H1 (cell line): ENCODE measurements around the gene SCCPDH. TPM values are rescaled to one million over a fixed set of nuclear protein-coding genes. Genes with fewer than 3 reads are reported as not detected.

Experiments
- CTCF ChIA-PET: fragments of 300-600 bp; sonication (Branson Sonifier 250); formaldehyde crosslinking; loops from one replicate; lab custom pipeline; 2021; ENCODE audit not compliant: partially characterized antibody; lab: Charles Lee
- POLR2A ChIA-PET: fragments of 300-600 bp; sonication (Branson Sonifier 250); formaldehyde crosslinking; loops from one replicate; lab custom pipeline; 2021; ENCODE audit warnings: inconsistent platforms; ENCODE audit not compliant: partially characterized antibody; lab: Charles Lee
- DNase-seq, 2 experiments: peaks; one replicate each; pipeline versions ENCODE4 v3.0.0 to v3.0.0-alpha.2; 2010 to 2022; ENCODE audit warnings: low spot score in 2 of 2, low read depth in 1 of 2, mixed read lengths in 1 of 2
- FAIRE-seq: peaks from 2 replicates; lab custom pipeline; 2011; peaks lifted over from hg19 to GRCh38; lab: Jason Lieb, UNC
- H2AFZ ChIP-seq: 2 replicates; pipeline ENCODE4 v1.8.1; 2012; ENCODE audit warnings: low read length, inconsistent platforms
- H2AK5ac ChIP-seq: 2 replicates; pipeline ENCODE4 v1.6.1; 2013; ENCODE audit warnings: low read depth, low read length
- H2BK120ac ChIP-seq: replicated peaks from 2 replicates; pipeline ENCODE3; 2013; ENCODE audit warnings: low read depth, low read length, inconsistent platforms
- H2BK12ac ChIP-seq: 2 replicates; pipeline ENCODE4 v1.6.1; 2013; ENCODE audit warnings: low read depth, low read length
- H2BK15ac ChIP-seq: 2 replicates; pipeline ENCODE4 v1.6.1; 2013; ENCODE audit warnings: low read length
- H2BK20ac ChIP-seq: 2 replicates; pipeline ENCODE4 v1.6.1; 2013; ENCODE audit warnings: low read length
- H2BK5ac ChIP-seq: 2 replicates; pipeline ENCODE4 v1.6.1; 2013; ENCODE audit warnings: low read depth, low read length
- H3K14ac ChIP-seq: 2 replicates; pipeline ENCODE4 v1.6.1; 2013; ENCODE audit warnings: inconsistent platforms; ENCODE audit not compliant: insufficient read length
- H3K18ac ChIP-seq: 2 replicates; pipeline ENCODE4 v1.6.1; 2013; ENCODE audit warnings: low read length; ENCODE audit errors: extremely low read depth
- H3K23ac ChIP-seq: 2 replicates; pipeline ENCODE4 v1.6.1; 2013; ENCODE audit warnings: inconsistent platforms; ENCODE audit not compliant: insufficient read length
- H3K23me2 ChIP-seq: 2 replicates; pipeline ENCODE4 v1.6.1; 2013; ENCODE audit warnings: low read depth, low read length
- H3K27ac ChIP-seq: 2 replicates; pipeline ENCODE4 v1.6.1; 2011; ENCODE audit warnings: low read depth, low read length, inconsistent platforms
- H3K27me3 ChIP-seq, 4 experiments: replicated peaks in 1 of 4; 1 replicate in 1 of 4; 2 replicates in 3 of 4; pipeline versions ENCODE4 v1.6.1 to v1.8.1; 2011 to 2013; ENCODE audit warnings: low read length in 3 of 4, mild to moderate bottlenecking in 3 of 4, inconsistent platforms in 2 of 4, mixed read lengths in 2 of 4, moderate library complexity in 1 of 4; ENCODE audit not compliant: control insufficient read depth in 3 of 4, insufficient read depth in 3 of 4; ENCODE audit errors: extremely low read depth in 1 of 4
- H3K36me3 ChIP-seq, 4 experiments: 2 replicates each; pipeline versions ENCODE4 v1.6.1 to v1.8.1; 2011 to 2013; ENCODE audit warnings: mild to moderate bottlenecking in 4 of 4, low read length in 3 of 4, moderate library complexity in 2 of 4, control low read depth in 1 of 4, inconsistent platforms in 1 of 4; ENCODE audit not compliant: insufficient read depth in 4 of 4, control insufficient read depth in 2 of 4
- H3K4ac ChIP-seq: replicated peaks from 2 replicates; pipeline ENCODE3; 2013; ENCODE audit warnings: low read length, low read depth, mixed read lengths, inconsistent platforms; ENCODE audit not compliant: insufficient read length
- H3K4me1 ChIP-seq, 4 experiments: replicated peaks in 1 of 4; 1 replicate in 1 of 4; 2 replicates in 3 of 4; pipeline versions ENCODE4 v1.6.1 to v1.8.1; 2011 to 2013; ENCODE audit warnings: low read length in 3 of 4, inconsistent platforms in 2 of 4, mixed read lengths in 1 of 4; ENCODE audit not compliant: insufficient read depth in 4 of 4, control insufficient read depth in 3 of 4
- H3K4me2 ChIP-seq, 2 experiments: 2 replicates each; pipeline versions ENCODE4 v1.6.1 to v1.8.1; 2011 to 2013; ENCODE audit warnings: low read depth in 2 of 2, low read length in 2 of 2, control low read depth in 1 of 2, inconsistent platforms in 1 of 2, mild to moderate bottlenecking in 1 of 2; ENCODE audit not compliant: insufficient read depth in 1 of 2
- H3K4me3 ChIP-seq, 4 experiments: fragments of 200-600, 300-600 bp in 1 of 4; sonication (generic), shearing (Covaris generic), sonication (Bioruptor Twin) in 1 of 4; 2 replicates each; pipeline versions ENCODE4 v1.5.1 to v1.8.1; 2011 to 2016; ENCODE audit warnings: low read length in 4 of 4, low read depth in 3 of 4, control low read depth in 2 of 4, inconsistent platforms in 2 of 4, mild to moderate bottlenecking in 2 of 4, mixed read lengths in 1 of 4, moderate library complexity in 1 of 4; ENCODE audit not compliant: insufficient read depth in 2 of 4; ENCODE audit errors: extremely low read depth in 1 of 4
- H3K56ac ChIP-seq: replicated peaks from 2 replicates; pipeline ENCODE3; 2013; ENCODE audit warnings: low read depth, mild to moderate bottlenecking, mixed read lengths, low read length, inconsistent platforms; ENCODE audit not compliant: insufficient read length
- H3K79me1 ChIP-seq: 2 replicates; pipeline ENCODE4 v1.6.1; 2013; ENCODE audit warnings: low read depth, low read length, control low read depth
- H3K79me2 ChIP-seq, 2 experiments: 2 replicates each; pipeline versions ENCODE4 v1.6.1 to v1.8.1; 2012 to 2013; ENCODE audit warnings: low read length in 2 of 2, mild to moderate bottlenecking in 2 of 2, inconsistent platforms in 1 of 2; ENCODE audit not compliant: insufficient read depth in 2 of 2, control insufficient read depth in 1 of 2
- H3K9ac ChIP-seq, 4 experiments: replicated peaks in 1 of 4; 1 replicate in 1 of 4; 2 replicates in 3 of 4; pipeline versions ENCODE4 v1.6.1 to v1.8.1; 2011 to 2013; ENCODE audit warnings: low read depth in 3 of 4, low read length in 3 of 4, control low read depth in 2 of 4, mild to moderate bottlenecking in 2 of 4, moderate library complexity in 2 of 4, inconsistent platforms in 1 of 4; ENCODE audit errors: extremely low read depth in 1 of 4
- H3K9me3 ChIP-seq, 2 experiments: 2 replicates each; pipeline versions ENCODE4 v1.6.1 to v1.8.1; 2012 to 2013; ENCODE audit warnings: mild to moderate bottlenecking in 2 of 2, moderate library complexity in 2 of 2, control low read depth in 1 of 2, inconsistent platforms in 1 of 2, low read depth in 1 of 2, low read length in 1 of 2, mixed read lengths in 1 of 2; ENCODE audit not compliant: insufficient read depth in 2 of 2
- H4K20me1 ChIP-seq, 2 experiments: replicated peaks in 1 of 2; 2 replicates each; pipeline versions ENCODE3 to v1.8.1; 2011 to 2013; ENCODE audit warnings: inconsistent platforms in 2 of 2, low read length in 2 of 2, mild to moderate bottlenecking in 1 of 2; ENCODE audit not compliant: insufficient read depth in 2 of 2, control insufficient read depth in 1 of 2
- H4K5ac ChIP-seq: 2 replicates; pipeline ENCODE4 v1.6.1; 2013; ENCODE audit warnings: low read length, low read depth, mixed read lengths, inconsistent platforms; ENCODE audit not compliant: insufficient read length
- H4K8ac ChIP-seq: 2 replicates; pipeline ENCODE4 v1.8.0; 2013; ENCODE audit warnings: mild to moderate bottlenecking, moderate library complexity, low read length, inconsistent platforms; ENCODE audit not compliant: insufficient read depth; ENCODE audit errors: extremely low read depth
- H4K91ac ChIP-seq: replicated peaks from 2 replicates; pipeline ENCODE3; 2013; ENCODE audit warnings: low read length, mixed read lengths, inconsistent platforms; ENCODE audit not compliant: insufficient read length
- E2F6 ChIP-seq: IDR thresholded peaks from 2 replicates; pipeline ENCODE4 v1.6.1; 2012; ENCODE audit warnings: inconsistent platforms
- EP300 ChIP-seq, 2 experiments: IDR thresholded peaks; 1 replicate in 1 of 2; 2 replicates in 1 of 2; pipeline ENCODE4 v1.6.1; 2011 to 2012; ENCODE audit warnings: low read depth in 2 of 2, low read length in 2 of 2, mild to moderate bottlenecking in 2 of 2, borderline replicate concordance in 1 of 2, inconsistent platforms in 1 of 2, moderate library complexity in 1 of 2
- MAX ChIP-seq: IDR thresholded peaks from 2 replicates; pipeline ENCODE4 v1.6.1; 2012; ENCODE audit warnings: inconsistent platforms
- POU5F1 ChIP-seq: IDR thresholded peaks from 2 replicates; pipeline ENCODE4 v1.6.1; 2011; ENCODE audit warnings: low read depth, mild to moderate bottlenecking, low read length, moderate library complexity
- SUZ12 ChIP-seq: fragments of 200-600 bp; sonication (generic); IDR thresholded peaks from 2 replicates; pipeline ENCODE4 v1.6.1; 2012; ENCODE audit warnings: mild to moderate bottlenecking, inconsistent platforms, low read length, moderate library complexity, mixed read lengths
- TCF12 ChIP-seq: IDR thresholded peaks from 2 replicates; pipeline ENCODE4 v1.6.1; 2011; ENCODE audit warnings: low read depth, mild to moderate bottlenecking, low read length
- WGBS, 2 experiments: shearing (Covaris generic) in 1 of 2; methylation state at CpG; one replicate each; pipeline versions ENCODE4 v1.1.6 to v1.1.7; 2013 to 2015; ENCODE audit warnings: low lambda C conversion rate in 2 of 2, mixed read lengths in 2 of 2, inconsistent platforms in 1 of 2, low coverage in 1 of 2, missing lambda C conversion rate in 1 of 2; ENCODE audit not compliant: insufficient replicate concordance in 2 of 2, insufficient coverage in 1 of 2, insufficient read length in 1 of 2; ENCODE audit errors: extremely low coverage in 1 of 2, missing lambda C conversion rate in 1 of 2; 5-methylcytosine and 5-hydroxymethylcytosine counted together
- polyA plus RNA-seq, 7 experiments: library from polyadenylated mRNA; depleted of rRNA in 3 of 7; stranded (reverse) in 5 of 7; unstranded in 2 of 7; fragments of >200 nt in 5 of 7; fragments of 200-250 nt in 2 of 7; gene quantifications; 1 replicate in 5 of 7; 2 replicates in 1 of 7; 4 replicates in 1 of 7; pipeline versions ENCODE4 v1.2.1 to v1.2.3, GENCODE V29; 2011 to 2013; ENCODE audit warnings: missing spikeins in 2 of 7, mixed read lengths in 2 of 7
- total RNA-seq: library from RNA; stranded (reverse); fragmentation: NEBNext Ultra II Directional; extraction: Animal tissue kit (Norgen Biotek cat#: 25700); gene quantifications from 2 replicates; pipeline ENCODE4 v1.2.1, GENCODE V29; 2021

The SCCPDH gene
- total and polyA plus RNA-seq, 2 of the 8 experiments (the other 6 are each of a cell fraction or from before 2014, with no cell fraction given), result 9.5 to 17.0 TPM

- Histone ChIP-seq H4K20me1 (no peaks in the 10 kb centered on the region), H2AK5ac (no peak overlapping the region), H3K27me3 (peaks cover 0 to 3% (median 3%) of the 10 kb centered on the region in 4 experiments; a peak in 3 of 7 replicates), H3K9ac (peak overlapping the region; percentile 61 to 80 (median 70)), H3K4me1 (no peaks in the 10 kb centered on the region), H3K4ac (no peak overlapping the region), H3K18ac (peak overlapping the region; percentile 90), H3K4me2 (peak overlapping the region; percentile 76 to 87), H2BK120ac (no peak overlapping the region), H3K14ac (no peak overlapping the region), H4K5ac (no peak overlapping the region), H4K8ac (no peak overlapping the region), H3K23ac (no peak overlapping the region), H2BK5ac (no peak overlapping the region), H3K36me3 (peaks cover 0 to 22% (median 4%) of the 10 kb centered on the region in 4 experiments; a peak in 4 of 8 replicates), H3K4me3 (peak overlapping the region; percentile 59 to 90 (median 74)), H3K23me2 (peaks cover 9% of the 10 kb centered on the region; the same call in 1 of the 2 replicates), H3K56ac (no peak overlapping the region), H3K27ac (no peak overlapping the region), H3K79me2 (no peaks in the 10 kb centered on the region), H2AFZ (peak overlapping the region; percentile 80), H2BK12ac (no peak overlapping the region), H4K91ac (no peak overlapping the region), H2BK20ac (no peak overlapping the region), H2BK15ac (no peak overlapping the region), H3K79me1 (no peaks in the 10 kb centered on the region), H3K9me3 (peaks cover 4 to 6% of the 10 kb centered on the region in 2 experiments; a peak in 1 of 4 replicates)
- FAIRE-seq (no peak), DNase-seq (no peak)
- CTCF ChIA-PET, result interaction anchor here (1.1 to 1.6 kb wide), 5 partner anchors 9 to 36 kb away, joined by 3 to 5 read pairs (median 3); no protein-coding TSS in a partner anchor
- WGBS, 2 experiments, result 15% methylated on average over 10 of the region's 13 CpGs; no CpG with 5 or more reads in 1 of the 2 experiments
- POLR2A ChIA-PET, result interaction anchor here (0.7 to 2.3 kb wide), 6 partner anchors 9 to 354 kb away, joined by 3 to 12 read pairs (median 4); partner anchors contain the start of gene ZNF670
- TF ChIP-seq MAX (peak; percentile 27; the same call in 1 of the 2 replicates), TCF12 (no peak), SUZ12 (no peak), POU5F1 (no peak), E2F6 (peak; percentile 59; the same call in 1 of the 2 replicates), EP300 (IDR thresholded peaks at IDR 0.05; ENCODE audit: borderline replicate concordance in 1 of 2, low read depth in 2 of 2, low read length in 2 of 2) (no peak)
Measured at GRCh38 chr1:246724731-246725095, 504 bp downstream of the SCCPDH start.
